ENCODE results near the gene TLR2. TPM values are rescaled to one million over a fixed set of nuclear protein-coding genes. Genes with fewer than 3 reads are reported as not detected.
"Not testable (repeated sequence)": the region's sequence is repeated elsewhere in the genome, so short reads cannot be mapped to it uniquely, and the experiment has no call there.

Gene TLR2
- total RNA-seq, 1 experiment from 2014 or later = 0.35 TPM

DNA sequence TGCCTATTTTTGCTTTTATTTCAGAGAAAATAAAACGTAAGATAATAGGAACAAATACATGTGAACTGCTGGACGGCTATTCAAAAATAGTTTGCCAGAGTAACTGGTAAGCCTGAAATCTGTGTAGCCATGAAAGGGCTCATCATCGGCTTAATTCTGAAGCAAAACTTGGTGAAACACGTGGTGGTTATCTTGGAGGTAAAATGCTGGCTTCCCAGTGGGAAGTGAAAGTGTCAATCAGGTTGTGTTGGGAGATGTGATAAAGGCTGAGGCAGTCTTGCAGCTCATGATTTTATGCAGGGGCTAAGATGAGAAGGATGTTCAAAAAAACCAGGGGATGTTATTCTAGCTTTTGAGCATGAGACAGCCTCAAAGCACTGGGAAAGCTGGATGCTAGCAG, 36.1 kb upstream of the TLR2 start:
- Histone ChIP-seq H3K27me3 (ENCODE audit: control insufficient read depth, insufficient read depth, low read length) (no peaks in the 10 kb centered on the region), H3K4me3 (ENCODE audit: insufficient read depth, low read depth, low read length) (no peak overlapping the region), H3K36me3 (replicated peaks; ENCODE audit: control insufficient read depth, insufficient read depth, low read length) (no peaks in the 10 kb centered on the region)
- no peak for DNase-seq

DNA sequence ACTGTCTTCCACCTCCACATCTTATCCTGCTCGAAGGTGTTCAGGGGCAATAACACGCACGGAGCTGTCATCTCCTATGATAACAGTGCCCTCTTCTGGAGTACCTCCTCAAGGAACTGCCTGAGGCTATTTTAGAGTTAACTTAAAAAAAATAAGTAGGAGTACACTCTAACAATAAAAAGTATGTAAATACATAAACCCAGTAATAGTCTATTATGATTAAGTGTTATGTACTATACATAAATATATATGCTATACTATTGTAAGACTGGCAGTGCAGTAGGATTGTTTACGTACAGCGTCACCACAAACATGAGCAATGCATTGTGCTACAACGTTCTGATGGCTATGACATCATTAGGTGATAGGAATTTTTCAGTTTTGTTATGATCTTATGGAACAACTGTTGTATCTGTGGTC, 34.5 kb upstream of the TLR2 start:
- no peaks in the 10 kb centered on the region for H3K36me3 ChIP-seq (replicated peaks; ENCODE audit: control insufficient read depth, insufficient read depth, low read length)
- no peak for DNase-seq

GRCh38 chr4:153651116-153651515, 33.0 kb upstream of the TLR2 start:
- DNase-seq = no peak
- H3K36me3 ChIP-seq (replicated peaks; ENCODE audit: control insufficient read depth, insufficient read depth, low read length) = no peaks in the 10 kb centered on the region
- no peaks in the 10 kb centered on the region for H3K27me3 ChIP-seq (ENCODE audit: control insufficient read depth, insufficient read depth, low read length)
- H3K4me3 ChIP-seq (ENCODE audit: insufficient read depth, low read depth, low read length) = no peak overlapping the region

More for the DNA sequence above, 34.5 kb upstream of the TLR2 start:
- Histone ChIP-seq H3K4me3 (ENCODE audit: insufficient read depth, low read depth, low read length) (no peak overlapping the region), H3K27me3 (ENCODE audit: control insufficient read depth, insufficient read depth, low read length) (no peaks in the 10 kb centered on the region)

DNA sequence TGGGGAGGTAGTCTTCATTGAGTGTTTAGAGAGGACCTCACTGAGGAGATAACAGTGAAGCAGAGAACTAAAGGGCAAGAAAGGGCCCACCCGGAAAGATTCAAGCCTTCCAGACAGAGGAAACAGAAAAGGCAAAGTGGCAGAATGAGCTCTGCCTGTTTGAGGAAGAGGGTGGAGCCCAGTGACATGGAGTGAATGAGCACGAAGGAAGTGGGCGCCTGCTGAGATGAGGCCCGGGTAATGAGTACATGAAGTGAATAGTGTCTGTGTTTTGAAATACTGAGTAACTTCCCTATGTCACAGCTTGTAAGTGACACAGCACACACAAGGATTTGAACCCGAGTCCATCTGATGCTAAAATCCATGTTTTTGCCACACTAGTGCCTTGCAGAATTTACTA, 32.5 kb upstream of the TLR2 start:
- no peaks in the 10 kb centered on the region for H3K36me3 ChIP-seq (replicated peaks; ENCODE audit: control insufficient read depth, insufficient read depth, low read length)
- no peak overlapping the region for H3K4me3 ChIP-seq (ENCODE audit: insufficient read depth, low read depth, low read length)
- no peaks in the 10 kb centered on the region for H3K27me3 ChIP-seq (ENCODE audit: control insufficient read depth, insufficient read depth, low read length)
- DNase-seq = no peak

GRCh38 chr4:153652051-153652784, 31.9 kb upstream of the TLR2 start:
- no peaks in the 10 kb centered on the region for H3K36me3 ChIP-seq (replicated peaks; ENCODE audit: control insufficient read depth, insufficient read depth, low read length)
- DNase-seq = no peak
- no peak overlapping the region for H3K4me3 ChIP-seq (ENCODE audit: insufficient read depth, low read depth, low read length)
- H3K27me3 ChIP-seq (ENCODE audit: control insufficient read depth, insufficient read depth, low read length) = no peaks in the 10 kb centered on the region

- Histone ChIP-seq H3K27me3 (ENCODE audit: control insufficient read depth, insufficient read depth, low read length) (no peaks in the 10 kb centered on the region), H3K4me3 (ENCODE audit: insufficient read depth, low read depth, low read length) (no peak overlapping the region), H3K36me3 (replicated peaks; ENCODE audit: control insufficient read depth, insufficient read depth, low read length) (no peaks in the 10 kb centered on the region)
- DNase-seq = no peak
Observed at GRCh38 chr4:153655002-153655541, 29.0 kb upstream of the TLR2 start.

GRCh38 chr4:153655928-153656327, 28.2 kb upstream of the TLR2 start:
- no peaks in the 10 kb centered on the region for H3K27me3 ChIP-seq (ENCODE audit: control insufficient read depth, insufficient read depth, low read length)
- no peak overlapping the region for H3K4me3 ChIP-seq (ENCODE audit: insufficient read depth, low read depth, low read length)
- H3K36me3 ChIP-seq (replicated peaks; ENCODE audit: control insufficient read depth, insufficient read depth, low read length) = no peaks in the 10 kb centered on the region
- no peak for DNase-seq

- H3K27me3 ChIP-seq (ENCODE audit: control insufficient read depth, insufficient read depth, low read length) = no peaks in the 10 kb centered on the region
- no peak for DNase-seq
- H3K36me3 ChIP-seq (replicated peaks; ENCODE audit: control insufficient read depth, insufficient read depth, low read length) = no peaks in the 10 kb centered on the region
- H3K4me3 ChIP-seq (ENCODE audit: insufficient read depth, low read depth, low read length) = no peak overlapping the region
Observed at GRCh38 chr4:153661215-153661822, 22.8 kb upstream of the TLR2 start.

GRCh38 chr4:153661908-153662307, 22.2 kb upstream of the TLR2 start:
- Histone ChIP-seq H3K4me3 (ENCODE audit: insufficient read depth, low read depth, low read length) (no peak overlapping the region), H3K27me3 (ENCODE audit: control insufficient read depth, insufficient read depth, low read length) (no peaks in the 10 kb centered on the region), H3K36me3 (replicated peaks; ENCODE audit: control insufficient read depth, insufficient read depth, low read length) (no peaks in the 10 kb centered on the region)
- no peak for DNase-seq

- no peaks in the 10 kb centered on the region for H3K27me3 ChIP-seq (ENCODE audit: control insufficient read depth, insufficient read depth, low read length)
- DNase-seq = no peak
- H3K4me3 ChIP-seq (ENCODE audit: insufficient read depth, low read depth, low read length) = no peak overlapping the region
- H3K36me3 ChIP-seq (replicated peaks; ENCODE audit: control insufficient read depth, insufficient read depth, low read length) = no peaks in the 10 kb centered on the region
Observed at GRCh38 chr4:153663667-153664066, 20.4 kb upstream of the TLR2 start.

DNA sequence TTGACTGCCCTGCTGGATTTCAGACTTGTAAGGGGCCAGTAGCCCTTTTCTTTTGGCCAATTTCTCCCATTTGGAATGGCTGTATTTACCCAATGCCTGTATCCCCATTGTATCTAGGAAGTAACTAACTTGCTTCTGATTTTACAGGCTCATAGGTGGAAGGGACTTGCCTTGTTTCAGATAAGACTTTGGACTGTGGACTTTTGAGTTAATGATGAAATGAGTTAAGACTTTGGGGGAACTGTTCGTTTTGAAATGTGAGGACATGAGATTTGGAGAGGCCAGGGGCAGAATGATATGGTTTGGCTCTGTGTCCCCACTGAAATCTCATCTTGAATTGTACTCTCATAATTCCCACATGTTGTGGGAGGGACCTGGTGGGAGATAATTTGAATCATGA, 17.6 kb upstream of the TLR2 start:
- DNase-seq; H3K27me3 ChIP-seq (ENCODE audit: control insufficient read depth, insufficient read depth, low read length); H3K36me3 ChIP-seq (replicated peaks; ENCODE audit: control insufficient read depth, insufficient read depth, low read length); H3K4me3 ChIP-seq (ENCODE audit: insufficient read depth, low read depth, low read length): not testable (repeated sequence)

GRCh38 chr4:153668647-153669046, 15.4 kb upstream of the TLR2 start:
- no peak for DNase-seq
- Histone ChIP-seq H3K36me3 (replicated peaks; ENCODE audit: control insufficient read depth, insufficient read depth, low read length) (no peaks in the 10 kb centered on the region), H3K27me3 (ENCODE audit: control insufficient read depth, insufficient read depth, low read length) (no peaks in the 10 kb centered on the region), H3K4me3 (ENCODE audit: insufficient read depth, low read depth, low read length) (no peak overlapping the region)

DNA sequence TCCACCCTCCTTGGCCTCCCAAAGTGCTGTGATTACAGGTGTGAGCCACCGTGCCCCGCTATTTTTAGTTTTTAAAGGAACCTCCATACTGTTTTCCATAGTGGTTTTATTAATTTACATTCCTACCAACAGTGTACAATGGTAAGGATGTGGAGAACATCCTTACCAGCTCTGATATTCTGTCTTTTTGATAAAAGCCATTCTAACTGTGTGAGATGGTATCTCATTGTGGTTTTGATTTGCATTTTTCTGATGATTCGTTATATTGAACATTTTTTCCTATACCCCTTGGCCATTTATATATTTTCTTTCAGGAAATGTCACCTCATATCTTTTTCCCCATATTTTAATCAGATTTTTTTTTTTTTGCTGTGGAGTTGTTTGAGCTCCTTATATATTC, 14.2 kb upstream of the TLR2 start:
- no peak overlapping the region for H3K4me3 ChIP-seq (ENCODE audit: insufficient read depth, low read depth, low read length)
- no peaks in the 10 kb centered on the region for H3K36me3 ChIP-seq (replicated peaks; ENCODE audit: control insufficient read depth, insufficient read depth, low read length)
- no peak for DNase-seq
- H3K27me3 ChIP-seq (ENCODE audit: control insufficient read depth, insufficient read depth, low read length) = no peaks in the 10 kb centered on the region

DNA sequence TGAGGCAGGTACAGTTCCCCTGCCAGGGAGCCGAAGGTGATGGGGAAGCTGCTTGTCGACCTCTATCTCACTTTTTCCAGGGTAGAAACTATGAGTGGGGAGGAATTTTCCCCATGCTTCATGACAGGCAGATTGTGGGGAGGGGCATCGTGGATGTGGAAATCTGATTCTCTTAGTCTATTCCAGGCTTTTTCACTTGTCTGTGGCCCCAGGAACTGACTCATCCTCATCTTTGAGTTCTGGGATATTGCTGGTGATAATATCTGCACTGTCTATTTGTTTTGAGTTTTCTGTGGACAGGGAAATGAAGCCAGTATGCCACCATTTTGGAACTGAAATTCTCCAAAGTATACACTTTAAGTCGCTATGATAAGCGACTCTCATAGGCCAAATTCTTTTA, 7.6 kb upstream of the TLR2 start:
- H3K27me3 ChIP-seq (ENCODE audit: control insufficient read depth, insufficient read depth, low read length) = no peaks in the 10 kb centered on the region; the same call in 1 of the 2 replicates
- no peaks in the 10 kb centered on the region for H3K36me3 ChIP-seq (replicated peaks; ENCODE audit: control insufficient read depth, insufficient read depth, low read length)
- no peak for DNase-seq
- H3K4me3 ChIP-seq (ENCODE audit: insufficient read depth, low read depth, low read length) = no peak overlapping the region

GRCh38 chr4:153676984-153677383, 7.1 kb upstream of the TLR2 start:
- no peaks in the 10 kb centered on the region for H3K36me3 ChIP-seq (replicated peaks; ENCODE audit: control insufficient read depth, insufficient read depth, low read length)
- no peak for DNase-seq
- no peak overlapping the region for H3K4me3 ChIP-seq (ENCODE audit: insufficient read depth, low read depth, low read length)

More at GRCh38 chr4:153676984-153677383, 7.1 kb upstream of the TLR2 start:
- peaks cover 2% of the 10 kb centered on the region for H3K27me3 ChIP-seq (ENCODE audit: control insufficient read depth, insufficient read depth, low read length)

All from H7 (cell line).